ENCODE results near the gene ST3GAL3.

DNA sequence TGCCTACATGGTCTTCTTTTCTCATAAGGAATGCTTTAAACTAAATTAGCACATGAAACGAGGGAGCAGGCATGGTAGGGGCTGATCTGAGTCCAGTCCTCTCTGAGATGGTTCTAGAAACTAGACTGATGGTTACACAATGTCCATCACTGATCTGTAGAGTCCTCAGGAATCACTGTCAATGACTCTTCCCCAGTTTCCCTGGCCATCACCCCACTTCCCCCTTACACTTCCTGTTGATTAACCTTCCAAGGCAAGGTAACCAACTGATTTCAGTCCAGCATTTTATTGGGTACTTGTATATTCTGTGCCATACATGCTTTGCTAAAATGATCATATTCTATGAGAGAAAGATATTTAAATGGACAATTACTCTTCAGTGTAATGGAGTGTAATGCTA, 125.7 kb downstream of the ST3GAL3 start:
- TF ChIP-seq, protein P1, sequence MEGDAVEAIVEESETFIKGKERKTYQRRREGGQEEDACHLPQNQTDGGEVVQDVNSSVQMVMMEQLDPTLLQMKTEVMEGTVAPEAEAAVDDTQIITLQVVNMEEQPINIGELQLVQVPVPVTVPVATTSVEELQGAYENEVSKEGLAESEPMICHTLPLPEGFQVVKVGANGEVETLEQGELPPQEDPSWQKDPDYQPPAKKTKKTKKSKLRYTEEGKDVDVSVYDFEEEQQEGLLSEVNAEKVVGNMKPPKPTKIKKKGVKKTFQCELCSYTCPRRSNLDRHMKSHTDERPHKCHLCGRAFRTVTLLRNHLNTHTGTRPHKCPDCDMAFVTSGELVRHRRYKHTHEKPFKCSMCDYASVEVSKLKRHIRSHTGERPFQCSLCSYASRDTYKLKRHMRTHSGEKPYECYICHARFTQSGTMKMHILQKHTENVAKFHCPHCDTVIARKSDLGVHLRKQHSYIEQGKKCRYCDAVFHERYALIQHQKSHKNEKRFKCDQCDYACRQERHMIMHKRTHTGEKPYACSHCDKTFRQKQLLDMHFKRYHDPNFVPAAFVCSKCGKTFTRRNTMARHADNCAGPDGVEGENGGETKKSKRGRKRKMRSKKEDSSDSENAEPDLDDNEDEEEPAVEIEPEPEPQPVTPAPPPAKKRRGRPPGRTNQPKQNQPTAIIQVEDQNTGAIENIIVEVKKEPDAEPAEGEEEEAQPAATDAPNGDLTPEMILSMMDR (IDR thresholded peaks at IDR 0.05) = no peak
- no peak for TF ChIP-seq POLR2A (IDR thresholded peaks at IDR 0.05)
